AG04450 (cell line): Measurements from ENCODE around the gene ST8SIA4. TPM values are rescaled to one million over a fixed set of nuclear protein-coding genes. Genes with fewer than 3 reads are reported as not detected.

Experiments
- CTCF ChIA-PET: fragments of 300-600, 350-600 bp; formaldehyde crosslinking; extraction: SDS; loops from one replicate; lab custom pipeline; 2022; ENCODE audit warnings: antibody characterized with exemption, inconsistent platforms; lab: Charles Lee
- POLR2A ChIA-PET: fragments of 350-600 bp; formaldehyde crosslinking; extraction: SDS; loops from one replicate; lab custom pipeline; 2021; ENCODE audit warnings: antibody characterized with exemption, inconsistent platforms; lab: Yijun Ruan, JAX
- DNase-seq: peaks from one replicate; pipeline ENCODE4 v3.0.0-alpha.2; 2011; ENCODE audit warnings: low read depth, low spot score
- H3K27ac ChIP-seq: one replicate; pipeline ENCODE4 v1.5.1; 2012; ENCODE audit warnings: low read depth, low read length, control low read depth
- H3K27me3 ChIP-seq: one replicate; pipeline ENCODE4 v1.6.0; 2012; ENCODE audit warnings: low read length; ENCODE audit not compliant: control insufficient read depth, insufficient read depth
- H3K4me3 ChIP-seq: 2 replicates; pipeline ENCODE4 v1.5.1; 2011; ENCODE audit warnings: mild to moderate bottlenecking, low read depth, low read length, control low read depth
- H3K9me3 ChIP-seq: 2 replicates; pipeline ENCODE4 v1.5.1; 2012; ENCODE audit warnings: low read length; ENCODE audit not compliant: control insufficient read depth, insufficient read depth
- polyA plus RNA-seq: library from polyadenylated mRNA; depleted of rRNA; stranded (reverse); fragments of >200 nt; gene quantifications from 2 replicates; pipeline ENCODE4 v1.2.3, GENCODE V29; 2011
- TF ChIP-seq, protein P1 (sequence below): IDR thresholded peaks from 2 replicates; pipeline ENCODE4 v1.5.1; 2011; ENCODE audit warnings: low read depth, low read length, control low read depth, inconsistent platforms

The ST8SIA4 gene
- polyA plus RNA-seq, 1 experiment, result 0.02 TPM

DNA sequence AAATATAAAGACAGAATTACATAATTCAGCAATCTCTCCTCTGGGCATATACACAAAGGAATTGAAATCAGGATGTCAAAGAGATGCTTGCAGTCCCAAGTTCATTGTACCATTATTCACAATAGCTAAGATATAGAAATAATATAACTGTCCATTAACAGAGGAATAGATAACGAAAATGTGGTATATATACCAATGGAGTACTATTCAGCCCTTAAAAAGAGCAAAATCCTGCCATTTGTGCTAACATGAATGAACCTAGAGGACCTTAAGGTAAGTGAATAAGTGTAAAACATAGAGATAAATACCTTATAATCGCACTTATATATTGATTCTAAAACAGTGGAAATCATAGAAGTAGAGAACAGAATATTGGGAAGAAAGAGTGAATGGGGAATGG lies 7.0 kb downstream of the ST8SIA4 start:
- no peak overlapping the region for H3K27ac ChIP-seq
- no peaks in the 10 kb centered on the region for H3K27me3 ChIP-seq
- TF ChIP-seq, protein P1, sequence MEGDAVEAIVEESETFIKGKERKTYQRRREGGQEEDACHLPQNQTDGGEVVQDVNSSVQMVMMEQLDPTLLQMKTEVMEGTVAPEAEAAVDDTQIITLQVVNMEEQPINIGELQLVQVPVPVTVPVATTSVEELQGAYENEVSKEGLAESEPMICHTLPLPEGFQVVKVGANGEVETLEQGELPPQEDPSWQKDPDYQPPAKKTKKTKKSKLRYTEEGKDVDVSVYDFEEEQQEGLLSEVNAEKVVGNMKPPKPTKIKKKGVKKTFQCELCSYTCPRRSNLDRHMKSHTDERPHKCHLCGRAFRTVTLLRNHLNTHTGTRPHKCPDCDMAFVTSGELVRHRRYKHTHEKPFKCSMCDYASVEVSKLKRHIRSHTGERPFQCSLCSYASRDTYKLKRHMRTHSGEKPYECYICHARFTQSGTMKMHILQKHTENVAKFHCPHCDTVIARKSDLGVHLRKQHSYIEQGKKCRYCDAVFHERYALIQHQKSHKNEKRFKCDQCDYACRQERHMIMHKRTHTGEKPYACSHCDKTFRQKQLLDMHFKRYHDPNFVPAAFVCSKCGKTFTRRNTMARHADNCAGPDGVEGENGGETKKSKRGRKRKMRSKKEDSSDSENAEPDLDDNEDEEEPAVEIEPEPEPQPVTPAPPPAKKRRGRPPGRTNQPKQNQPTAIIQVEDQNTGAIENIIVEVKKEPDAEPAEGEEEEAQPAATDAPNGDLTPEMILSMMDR, result no peak
- no peak overlapping the region for H3K4me3 ChIP-seq
- H3K9me3 ChIP-seq, result no peaks in the 10 kb centered on the region
- no peak for DNase-seq
- ChIA-PET CTCF (no interaction called here), POLR2A (no interaction called here)

DNA sequence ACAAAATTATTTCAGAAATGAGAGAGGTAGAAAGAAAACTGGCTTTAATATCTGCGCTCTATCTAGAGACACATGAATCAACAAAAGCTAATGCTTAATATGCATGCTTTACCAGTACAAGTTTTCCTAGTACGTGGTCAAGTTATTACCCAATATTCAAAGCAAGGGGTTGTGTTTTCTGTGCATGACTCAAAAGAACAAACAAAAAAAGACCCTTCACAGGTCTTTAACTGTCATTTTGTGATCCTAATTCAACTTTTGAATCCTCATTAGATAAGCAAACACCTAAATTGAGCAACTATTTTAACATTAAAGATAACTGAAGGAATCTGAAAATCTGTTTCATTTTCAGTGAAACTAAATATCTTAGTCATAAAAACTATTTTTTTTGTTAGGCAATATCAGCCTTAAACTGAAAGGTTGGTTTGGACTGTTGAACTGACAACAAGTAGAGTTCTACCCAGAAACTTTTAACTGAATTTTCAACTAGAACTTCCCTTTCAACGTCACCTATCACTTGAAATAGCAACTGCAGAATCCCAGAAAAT lies 12.5 kb downstream of the ST8SIA4 start:
- no peak for DNase-seq
- Histone ChIP-seq H3K4me3 (no peak overlapping the region), H3K9me3 (no peaks in the 10 kb centered on the region), H3K27me3 (no peaks in the 10 kb centered on the region), H3K27ac (no peak overlapping the region)
- TF ChIP-seq, protein P1, result no peak
- CTCF ChIA-PET, result no interaction called here
- POLR2A ChIA-PET, result no interaction called here

DNA sequence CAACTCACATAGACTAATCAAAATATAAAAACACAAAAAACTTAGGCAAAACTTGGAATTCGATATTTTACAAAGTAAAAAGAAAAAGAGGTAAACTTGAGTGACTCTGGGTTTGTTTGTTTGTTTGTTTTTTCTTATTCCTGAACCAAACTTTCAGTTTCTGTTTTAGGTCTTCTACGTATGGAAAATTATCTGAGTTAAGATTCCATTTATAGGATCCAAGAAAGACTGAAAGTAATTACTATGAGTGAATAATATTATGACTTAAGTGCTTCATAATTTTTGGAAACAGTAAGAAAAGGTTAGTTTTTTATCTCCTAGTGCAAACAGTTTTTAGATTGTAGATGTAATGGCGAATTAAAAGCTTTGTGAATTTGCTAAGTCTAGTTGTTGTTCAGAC lies 13.2 kb downstream of the ST8SIA4 start:
- TF ChIP-seq, protein P1, result no peak
- Histone ChIP-seq H3K27ac (no peak overlapping the region), H3K9me3 (no peaks in the 10 kb centered on the region), H3K27me3 (no peaks in the 10 kb centered on the region), H3K4me3 (no peak overlapping the region)
- ChIA-PET POLR2A (no interaction called here), CTCF (no interaction called here)
- no peak for DNase-seq

DNA sequence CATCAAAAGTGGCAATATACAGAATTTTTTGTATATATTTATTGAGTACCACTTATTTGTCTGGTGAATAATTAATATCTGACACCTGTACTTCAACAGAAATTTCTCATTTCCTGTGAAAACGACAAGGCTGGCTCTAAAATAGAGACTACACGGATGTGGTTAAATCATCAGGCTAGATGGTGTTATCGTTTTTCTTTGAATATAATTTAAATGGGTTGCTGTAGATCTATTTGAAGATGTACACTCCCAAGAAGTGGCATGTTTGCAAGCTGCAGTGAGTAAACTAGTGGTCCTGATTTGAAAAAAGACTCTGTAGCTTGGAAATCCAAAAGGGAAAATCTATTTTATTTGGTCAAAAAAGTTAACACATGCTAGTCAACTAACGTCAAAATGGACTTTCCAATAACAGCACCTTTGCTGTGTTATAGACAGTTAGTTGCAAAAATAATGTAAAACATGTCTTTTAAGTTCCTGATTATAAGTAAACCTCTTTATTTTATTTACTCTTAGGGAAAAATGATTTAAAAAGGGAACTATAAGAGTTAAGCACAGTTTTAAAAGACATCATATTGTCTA lies 13.8 kb downstream of the ST8SIA4 start:
- TF ChIP-seq, protein P1, result no peak
- H3K4me3 ChIP-seq, result no peak overlapping the region
- H3K27me3 ChIP-seq, result no peaks in the 10 kb centered on the region
- no peak for DNase-seq
- ChIA-PET POLR2A (no interaction called here), CTCF (no interaction called here)
- H3K9me3 ChIP-seq, result no peaks in the 10 kb centered on the region
- no peak overlapping the region for H3K27ac ChIP-seq

DNA sequence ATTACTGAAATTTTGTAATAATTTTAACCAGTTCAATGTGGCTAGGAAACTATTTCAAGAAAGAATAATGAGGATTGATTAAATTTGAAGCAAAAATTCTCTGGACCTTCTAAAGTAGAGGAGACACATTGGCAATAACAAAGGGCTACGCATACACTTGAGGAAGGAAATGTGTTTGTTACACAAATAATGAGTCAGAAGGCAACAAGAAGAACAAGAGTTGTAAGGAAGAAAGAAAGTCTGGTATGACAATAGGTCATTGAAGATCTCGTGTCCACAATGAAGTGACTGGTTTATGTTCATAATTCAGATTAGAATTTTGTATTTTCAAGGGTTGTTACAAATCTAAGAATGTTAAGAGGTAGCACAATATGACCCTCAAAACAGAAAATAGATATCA lies 25.8 kb downstream of the ST8SIA4 start:
- DNase-seq, result no peak
- Histone ChIP-seq H3K9me3 (no peaks in the 10 kb centered on the region), H3K27ac (no peak overlapping the region), H3K27me3 (no peaks in the 10 kb centered on the region), H3K4me3 (no peak overlapping the region)
- ChIA-PET POLR2A (interaction anchor here (0.6 kb wide), 1 partner anchor 31 kb away, joined by 3 read pairs; no protein-coding TSS in a partner anchor), CTCF (no interaction called here)
- TF ChIP-seq, protein P1, result no peak
